GM15510 (cell line): ENCODE measurements around the gene CTBP1.

Experiments
- POLR2A ChIP-seq: IDR thresholded peaks from 3 replicates; pipeline ENCODE4 v1.6.1; 2011; ENCODE audit warnings: borderline replicate concordance; ENCODE audit not compliant: insufficient read length; ENCODE audit errors: extremely low read depth

The CTBP1 gene

GRCh38 chr4:1247864-1248244, 1.1 kb downstream of the CTBP1 start:
- TF ChIP-seq POLR2A, result no peak

GRCh38 chr4:1246901-1247863, 1.7 kb downstream of the CTBP1 start:
- no peak for TF ChIP-seq POLR2A

GRCh38 chr4:1246111-1246881, 2.6 kb downstream of the CTBP1 start:
- no peak for TF ChIP-seq POLR2A

- TF ChIP-seq POLR2A, result no peak
Measured at GRCh38 chr4:1245481-1246051, 3.4 kb downstream of the CTBP1 start.

GRCh38 chr4:1244978-1245471, 3.9 kb downstream of the CTBP1 start:
- TF ChIP-seq POLR2A, result no peak

GRCh38 chr4:1244081-1244977, 4.6 kb downstream of the CTBP1 start:
- TF ChIP-seq POLR2A, result no peak

- no peak for TF ChIP-seq POLR2A
Measured at GRCh38 chr4:1243451-1244080, 5.4 kb downstream of the CTBP1 start.

- TF ChIP-seq POLR2A, result no peak
Measured at GRCh38 chr4:1242506-1243450, 6.2 kb downstream of the CTBP1 start.

GRCh38 chr4:1241936-1242505, 6.9 kb downstream of the CTBP1 start:
- no peak for TF ChIP-seq POLR2A

GRCh38 chr4:1241466-1241935, 7.4 kb downstream of the CTBP1 start:
- no peak for TF ChIP-seq POLR2A

GRCh38 chr4:1240721-1241465, 8.0 kb downstream of the CTBP1 start:
- no peak for TF ChIP-seq POLR2A

- TF ChIP-seq POLR2A, result no peak
Measured at GRCh38 chr4:1239950-1240307, 9.0 kb downstream of the CTBP1 start.
